HG03571 (cell line): ENCODE data around the gene PRKCZ.
A peak's percentile ranks its signal among the peaks of the same experiment; 100 is the strongest.

Experiments used
- ATAC-seq: cut with Tn5 transposase; IDR thresholded peaks from one replicate; pipeline ENCODE4 v1.9.1; 2021; ENCODE audit not compliant: unreplicated experiment

PRKCZ gene

DNA sequence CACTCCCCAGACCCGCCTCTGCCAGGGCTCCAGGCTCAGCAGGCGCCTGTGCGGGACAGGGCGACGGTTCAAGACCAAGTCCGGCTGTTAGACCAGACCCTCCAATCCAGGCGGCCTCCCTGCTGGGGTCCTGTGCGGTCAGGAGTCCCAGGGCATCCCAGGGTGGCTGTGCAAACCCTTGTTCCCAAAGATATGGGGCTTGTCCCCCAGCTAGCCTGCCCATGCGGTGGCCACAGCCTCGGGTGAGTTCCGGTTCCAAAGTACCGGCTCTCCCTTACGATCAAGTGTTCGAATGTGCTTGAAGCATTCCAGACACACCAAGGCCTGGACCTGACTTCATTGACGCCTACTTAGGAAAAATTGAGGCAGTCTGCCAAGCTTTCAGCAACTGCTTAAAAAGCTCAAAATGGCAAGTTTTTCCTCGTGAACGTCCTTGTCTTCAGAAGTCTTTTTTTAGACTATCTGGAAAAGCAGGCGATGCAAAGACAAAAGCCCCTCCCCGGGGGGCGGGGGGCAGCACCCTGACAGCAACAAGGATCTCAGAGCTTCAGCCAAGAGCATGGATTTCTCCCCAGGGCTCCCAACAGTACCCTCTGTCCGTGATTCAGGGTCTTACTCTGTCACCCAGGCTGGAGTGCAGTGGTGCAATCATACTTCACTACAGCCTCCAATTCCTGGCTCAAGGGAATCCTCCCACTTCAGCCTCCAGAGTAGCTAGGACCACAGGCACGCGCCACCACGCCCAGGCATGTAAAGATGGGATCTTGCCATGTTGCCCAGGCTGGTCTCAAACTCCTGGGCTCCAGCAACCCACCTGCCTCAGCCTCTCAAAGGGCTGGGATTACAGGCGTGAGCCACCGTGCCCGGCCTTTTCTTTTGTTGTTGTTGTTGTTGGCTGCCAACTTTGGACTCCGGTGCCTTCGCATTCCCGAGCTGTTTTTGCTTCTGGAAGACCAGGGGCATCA lies 142.1 kb downstream of the PRKCZ start:
- ATAC-seq = no peak

DNA sequence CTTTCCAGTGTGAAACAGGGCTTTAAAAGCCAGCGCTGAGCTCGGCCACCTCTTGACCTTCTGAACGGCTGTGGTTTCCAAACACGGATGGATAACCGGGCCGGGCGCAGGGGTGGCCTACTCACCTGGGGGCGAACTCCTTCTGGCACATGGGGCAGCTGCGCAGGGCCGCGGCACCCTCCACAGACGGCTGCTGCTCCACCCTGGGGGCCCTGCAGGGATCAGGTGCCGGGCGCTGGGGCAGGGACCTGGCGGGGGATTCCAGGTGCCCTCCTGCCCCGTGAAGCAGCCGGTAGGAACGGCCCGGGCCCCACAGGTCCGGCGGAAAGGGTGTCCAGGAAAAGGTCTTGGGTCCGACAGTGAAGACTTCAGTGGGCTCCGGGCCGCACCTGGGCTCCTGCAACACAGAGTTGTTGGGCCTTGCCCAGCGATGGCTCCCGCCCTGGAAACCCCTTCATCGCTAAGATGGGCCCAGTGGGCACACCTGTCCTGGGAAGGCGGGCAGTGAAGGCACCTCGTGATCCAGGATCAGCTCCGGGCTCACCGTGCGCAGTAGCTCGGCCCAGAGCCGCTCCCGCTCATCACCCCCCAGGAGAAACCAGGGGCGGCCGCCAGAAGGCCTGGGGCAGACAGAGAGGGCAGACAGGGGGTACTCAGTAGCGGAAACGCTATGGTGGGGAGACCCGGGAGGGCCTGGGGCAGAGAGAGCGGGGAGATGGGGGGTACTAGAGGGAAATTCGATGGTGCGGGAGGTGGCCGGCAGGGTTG lies 143.5 kb downstream of the PRKCZ start:
- ATAC-seq = no peak

DNA sequence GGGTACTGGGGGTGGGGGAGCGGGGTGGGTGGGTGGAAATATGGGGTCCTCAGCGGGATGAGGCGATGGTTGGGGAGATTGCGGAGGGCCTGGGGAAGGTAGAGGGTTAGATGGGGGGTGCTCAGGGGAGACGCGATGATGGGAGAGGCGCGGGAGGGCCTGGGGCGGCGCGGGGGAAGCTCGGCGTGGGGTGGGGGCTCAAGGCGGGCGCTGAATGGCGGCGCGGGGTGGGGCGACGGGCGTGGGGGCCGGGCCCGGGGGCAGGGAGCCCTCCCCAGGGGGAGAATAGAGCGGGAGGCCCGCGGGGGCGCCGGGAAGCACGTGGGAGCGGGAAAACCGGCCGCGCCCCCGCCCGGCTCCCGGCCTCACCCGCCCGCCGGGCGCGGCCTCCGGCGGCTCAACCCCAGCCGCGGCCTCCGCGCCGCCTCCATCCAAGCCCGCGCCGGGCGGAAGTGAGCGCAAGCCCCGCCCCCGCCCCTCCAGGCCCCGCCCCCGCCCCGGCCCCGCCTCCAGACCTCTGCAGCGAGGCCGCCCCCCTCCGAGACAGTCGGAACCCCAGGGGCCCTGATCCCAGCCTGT lies 144.2 kb downstream of the PRKCZ start, which contains the start of gene FAAP20:
Gene FAAP20 (minus strand): TSS at position 454 of the 579 bp plus-strand sequence. CDS start 23 bp downstream, at position 431.
- ATAC-seq = peak; percentile 49

DNA sequence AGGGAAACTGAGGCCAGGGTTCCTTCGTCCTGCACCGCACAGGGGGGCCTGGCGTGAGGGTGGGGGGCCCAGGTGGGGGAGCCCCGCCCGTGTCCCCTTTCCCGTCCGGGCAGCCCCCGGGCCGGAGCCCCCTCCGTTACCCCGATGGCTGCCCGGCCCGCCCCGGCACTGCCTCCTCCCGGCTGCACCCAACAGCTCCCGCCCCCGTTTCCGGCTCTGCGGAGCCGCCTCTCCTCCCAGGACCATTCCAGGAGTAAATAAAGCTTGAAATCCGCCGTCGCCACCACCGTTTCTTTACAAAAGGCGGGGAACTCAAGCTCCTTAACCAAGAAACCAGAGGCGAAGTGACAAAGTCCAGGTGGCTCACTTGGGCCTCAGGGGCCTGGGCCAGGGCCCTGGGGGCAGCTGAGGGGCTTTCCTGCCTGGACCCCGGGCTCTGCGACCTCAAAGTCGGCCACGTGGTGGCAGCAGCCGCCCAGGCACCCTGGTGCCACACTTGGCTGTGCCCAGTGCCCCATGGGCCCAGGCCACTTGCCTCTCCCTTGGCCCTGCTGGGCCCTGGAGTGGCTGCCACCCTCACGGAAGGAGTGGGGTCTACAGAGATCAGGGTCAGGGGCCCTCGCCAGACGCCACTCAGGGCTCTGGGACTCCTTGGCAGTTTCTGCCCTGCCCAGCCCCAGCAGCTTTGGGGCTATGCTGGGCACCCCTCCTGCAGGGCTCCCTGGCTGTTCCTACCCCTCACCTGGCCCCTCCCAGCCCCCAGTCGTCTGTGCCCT lies 144.9 kb downstream of the PRKCZ start:
- ATAC-seq = peak; percentile 56

DNA sequence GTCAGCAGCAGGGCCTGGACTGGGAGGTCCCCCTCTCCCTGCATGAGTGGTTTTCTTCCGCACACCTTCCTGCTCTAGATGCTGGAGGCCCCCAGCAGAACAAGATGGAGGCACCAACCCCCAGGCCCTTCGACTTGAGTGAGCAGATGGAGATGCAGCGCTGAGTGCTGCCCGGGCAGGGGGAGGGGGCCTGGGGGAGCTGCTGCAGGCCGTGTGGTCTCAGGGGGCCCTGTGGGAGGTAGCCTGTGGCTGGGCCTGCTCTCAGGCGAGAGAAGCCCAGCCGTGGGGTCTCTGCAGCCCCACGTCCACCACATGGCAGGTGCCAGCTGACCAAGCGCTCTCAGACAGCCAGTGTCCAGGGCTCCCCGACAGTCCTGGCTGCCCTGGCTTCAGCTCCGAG lies 145.6 kb downstream of the PRKCZ start:
- no peak for ATAC-seq

DNA sequence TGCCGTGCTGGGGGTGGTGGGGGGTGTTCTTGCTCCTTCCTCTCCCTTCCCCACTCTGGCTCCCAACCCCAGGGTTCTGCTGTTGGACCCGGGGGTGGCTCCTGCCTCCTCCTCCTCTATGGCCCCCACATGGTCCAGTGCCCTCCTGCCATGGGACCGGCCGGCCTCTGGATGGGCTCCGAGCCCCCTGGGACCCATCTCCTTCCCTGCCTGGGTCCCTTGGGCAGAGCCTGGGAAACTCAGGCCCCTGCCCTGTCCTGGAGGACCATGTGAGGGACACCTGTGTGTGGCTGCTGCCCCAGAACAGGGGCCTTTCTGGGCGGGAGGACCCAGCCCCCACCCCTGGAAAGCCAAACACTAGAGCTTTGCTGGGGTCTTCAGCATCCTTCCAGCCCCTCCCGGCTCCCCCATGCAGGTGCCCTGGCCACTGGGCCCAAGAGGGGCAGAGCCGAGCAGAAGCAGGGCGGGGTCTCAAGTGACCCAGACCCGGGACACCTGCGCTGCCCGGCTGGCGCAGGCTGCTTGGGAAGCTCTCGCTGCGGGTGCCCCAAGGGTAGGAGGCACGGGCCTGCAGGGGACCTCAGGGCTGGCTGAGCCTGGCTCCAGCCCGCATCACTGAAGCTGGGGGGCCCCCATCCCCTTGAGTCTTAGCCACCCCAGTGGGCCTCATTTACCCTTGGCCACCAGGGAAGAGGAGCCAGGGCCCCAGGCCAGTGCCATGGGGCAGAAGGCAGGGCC lies 146.9 kb downstream of the PRKCZ start:
- ATAC-seq = no peak

DNA sequence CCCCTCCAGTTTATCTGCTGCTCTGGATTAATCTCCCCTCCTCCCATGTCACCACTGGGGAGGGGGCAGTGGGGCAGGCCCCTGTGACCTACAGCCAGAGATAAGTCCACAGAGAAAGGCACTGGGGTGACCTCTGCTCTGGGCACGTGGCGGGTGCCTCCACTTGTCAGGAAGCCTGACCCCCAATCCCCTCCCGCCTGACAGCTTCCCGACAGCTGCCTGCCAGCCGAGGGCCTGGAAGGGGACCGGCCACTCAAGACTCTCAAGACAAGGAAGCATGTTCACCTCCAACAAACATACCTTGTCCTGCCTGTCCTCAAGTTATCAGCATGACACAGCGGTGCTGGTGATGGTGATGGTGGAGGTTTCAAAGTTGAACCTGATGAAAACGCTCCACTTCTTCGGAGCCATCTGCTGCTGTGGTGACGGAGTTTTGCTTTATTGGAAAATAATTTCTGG lies 147.5 kb downstream of the PRKCZ start:
- no peak for ATAC-seq

DNA sequence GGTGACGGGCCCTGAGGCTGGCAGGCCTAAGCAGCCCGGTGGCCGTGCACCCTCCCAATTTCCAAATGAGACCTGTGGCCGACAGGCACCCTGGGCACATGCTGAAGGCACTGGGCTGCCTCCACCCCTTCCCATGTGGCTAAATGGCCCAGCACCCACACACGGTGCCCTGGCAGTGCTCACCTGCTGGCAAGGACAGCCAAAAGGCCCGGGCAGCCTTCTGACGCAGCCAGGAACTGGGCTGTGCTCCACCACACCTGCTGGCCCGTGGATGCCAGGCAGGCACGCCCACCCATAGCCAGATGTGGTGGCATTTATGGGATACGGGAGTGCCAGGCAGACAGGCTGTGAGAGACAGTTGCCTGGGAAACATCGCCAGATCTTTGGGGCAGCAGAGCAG lies 148.4 kb downstream of the PRKCZ start:
- no peak for ATAC-seq

DNA sequence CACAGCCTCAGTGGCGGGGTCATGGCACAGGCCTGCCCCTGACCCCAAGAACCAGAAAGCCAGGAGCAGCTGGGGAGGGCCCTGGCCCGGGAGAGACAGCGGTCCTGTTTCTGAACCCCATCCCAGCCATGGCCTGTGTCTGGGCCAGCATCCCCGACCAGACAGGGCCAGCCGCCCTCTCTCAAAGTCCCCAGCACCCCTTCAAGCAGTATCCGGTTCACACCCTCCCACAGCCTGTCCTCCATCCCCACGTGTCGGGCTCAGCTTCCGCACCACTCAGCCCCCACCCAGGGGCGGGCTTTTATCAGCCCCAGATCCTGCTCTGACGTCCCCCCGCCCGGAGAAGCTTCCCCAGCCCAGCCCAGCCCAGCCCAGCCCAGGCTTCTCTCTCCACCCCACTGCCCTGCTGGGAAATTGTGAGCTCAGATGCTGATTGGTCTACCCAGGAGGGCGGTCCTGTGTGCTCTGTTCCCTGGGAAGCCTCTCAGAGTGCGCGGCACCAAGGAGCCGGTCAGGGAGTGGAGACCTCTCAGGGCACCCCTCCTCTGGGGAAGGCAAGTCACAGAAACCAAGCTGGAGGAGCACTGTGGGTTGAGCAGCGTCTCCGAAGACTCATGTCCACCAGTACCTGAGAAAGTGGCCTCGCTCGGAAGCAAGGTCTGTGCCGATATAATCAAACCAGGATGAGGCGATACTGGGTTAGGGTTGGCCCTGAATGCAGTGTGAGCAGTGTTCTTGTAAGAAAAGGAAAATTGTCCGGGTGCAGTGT lies 149.0 kb downstream of the PRKCZ start:
- ATAC-seq = no peak

DNA sequence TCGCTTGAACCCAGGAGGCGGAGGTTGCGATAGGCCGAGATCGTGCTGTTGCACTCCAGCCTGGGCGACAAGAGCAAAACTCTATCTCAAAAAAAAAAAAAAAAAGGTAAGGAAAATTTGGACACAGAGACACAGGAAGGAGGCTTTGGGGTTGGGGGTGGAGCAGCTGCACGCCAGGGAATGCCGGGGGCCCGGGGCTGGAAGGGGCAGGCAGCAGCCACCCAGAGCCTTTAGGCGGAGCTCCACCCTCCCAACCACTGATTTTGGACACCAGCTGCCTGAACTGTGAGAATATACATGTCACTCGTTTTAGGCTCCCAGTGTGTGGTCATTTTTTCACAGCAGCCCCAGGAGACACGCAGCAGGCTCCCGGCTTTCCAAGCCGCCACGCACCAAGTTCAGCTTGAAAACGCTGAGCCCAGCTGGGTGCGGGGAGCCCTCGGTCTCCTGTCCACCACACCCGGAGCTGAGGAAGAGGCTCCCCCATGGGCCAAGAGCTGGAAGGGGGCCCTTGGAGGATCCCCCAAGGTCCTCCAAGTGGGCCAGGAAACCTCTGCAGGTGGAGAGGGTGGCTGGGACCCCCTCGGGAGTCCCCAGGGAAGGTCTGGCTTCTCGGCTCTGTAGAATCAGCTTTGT lies 150.2 kb downstream of the PRKCZ start:
- no peak for ATAC-seq

DNA sequence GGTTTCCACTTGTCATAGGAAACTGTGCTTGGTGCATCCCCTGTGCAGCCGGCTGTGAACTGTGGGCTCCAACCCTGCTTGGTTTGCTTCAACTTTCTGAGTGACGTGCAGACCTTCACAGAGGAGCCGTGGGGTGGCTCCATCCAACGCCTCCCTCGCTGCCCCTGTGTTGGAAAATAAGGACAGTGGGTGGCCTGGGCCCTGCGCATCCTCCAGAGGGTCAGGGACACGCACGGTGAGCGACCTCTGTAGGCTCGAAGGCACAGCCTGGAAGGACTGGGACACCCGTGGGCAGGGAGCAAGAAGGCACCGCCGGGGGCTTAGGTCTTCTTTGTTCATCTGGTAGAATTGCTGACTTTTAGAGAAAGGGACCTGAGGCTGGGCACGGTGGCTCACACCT lies 150.9 kb downstream of the PRKCZ start:
- no peak for ATAC-seq

DNA sequence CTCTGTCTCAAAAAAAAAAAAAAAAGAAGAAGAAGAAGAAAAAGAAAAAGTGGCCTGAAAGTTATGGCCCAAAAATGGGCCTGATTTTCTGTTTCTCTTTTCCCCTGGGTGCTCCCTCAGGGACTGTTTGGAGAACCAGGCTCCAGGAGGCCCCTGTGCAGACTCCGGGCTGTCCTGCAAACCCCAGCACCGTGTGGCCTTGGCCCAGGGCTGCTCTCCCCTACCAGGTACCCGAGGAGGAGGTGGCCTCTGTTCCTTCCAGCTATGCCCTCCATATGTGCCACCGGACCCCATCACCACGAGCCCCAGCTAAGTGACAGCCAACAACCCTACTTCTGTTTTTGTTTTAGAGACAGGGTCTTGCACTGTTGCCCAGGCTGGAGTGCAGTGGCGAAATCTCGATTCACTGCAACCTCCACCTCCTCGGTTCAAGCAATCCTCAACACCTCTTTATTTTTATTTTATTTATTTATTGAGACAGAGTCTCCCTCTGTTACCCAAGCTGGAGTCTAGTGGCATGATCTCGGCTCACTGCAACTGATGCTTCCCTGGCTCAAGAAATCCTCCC lies 151.9 kb downstream of the PRKCZ start:
- no peak for ATAC-seq

DNA sequence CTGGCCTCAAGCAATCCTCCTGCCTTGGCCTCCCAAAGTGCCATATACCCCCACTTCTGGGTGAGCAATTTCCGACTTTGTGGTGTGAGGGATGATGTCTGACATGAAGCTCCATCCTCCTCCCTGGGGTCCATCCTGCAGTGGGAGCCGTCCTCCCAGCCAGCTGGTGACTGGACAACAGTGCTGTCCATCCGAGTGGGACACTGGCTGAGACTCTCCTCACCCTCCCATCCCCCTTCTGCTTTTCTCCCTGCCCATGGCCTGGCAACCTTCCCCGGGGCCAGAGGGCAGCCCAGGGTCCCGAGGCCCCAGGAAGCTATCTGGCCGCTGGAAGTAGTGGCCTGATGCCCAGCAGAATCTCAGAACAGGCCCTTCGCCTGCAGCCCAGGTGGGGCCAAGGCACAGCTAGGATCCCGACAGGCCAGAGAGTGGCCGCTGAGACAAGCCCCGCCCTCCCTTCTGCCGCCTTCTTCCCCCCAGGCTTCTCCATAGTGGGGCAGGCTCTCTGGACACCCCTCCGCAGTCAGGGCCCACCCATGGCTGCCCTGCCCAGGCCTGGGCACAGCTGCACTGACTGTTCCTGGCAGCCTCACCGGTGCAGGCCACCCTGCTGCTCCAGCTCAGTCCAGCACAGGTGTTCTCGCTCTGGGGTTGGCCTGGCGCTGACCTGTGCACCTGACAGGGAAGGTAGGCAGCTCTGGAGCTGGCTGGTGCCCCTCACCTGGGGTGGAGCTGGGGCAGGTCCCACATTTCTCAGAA lies 152.8 kb downstream of the PRKCZ start:
- ATAC-seq = no peak

DNA sequence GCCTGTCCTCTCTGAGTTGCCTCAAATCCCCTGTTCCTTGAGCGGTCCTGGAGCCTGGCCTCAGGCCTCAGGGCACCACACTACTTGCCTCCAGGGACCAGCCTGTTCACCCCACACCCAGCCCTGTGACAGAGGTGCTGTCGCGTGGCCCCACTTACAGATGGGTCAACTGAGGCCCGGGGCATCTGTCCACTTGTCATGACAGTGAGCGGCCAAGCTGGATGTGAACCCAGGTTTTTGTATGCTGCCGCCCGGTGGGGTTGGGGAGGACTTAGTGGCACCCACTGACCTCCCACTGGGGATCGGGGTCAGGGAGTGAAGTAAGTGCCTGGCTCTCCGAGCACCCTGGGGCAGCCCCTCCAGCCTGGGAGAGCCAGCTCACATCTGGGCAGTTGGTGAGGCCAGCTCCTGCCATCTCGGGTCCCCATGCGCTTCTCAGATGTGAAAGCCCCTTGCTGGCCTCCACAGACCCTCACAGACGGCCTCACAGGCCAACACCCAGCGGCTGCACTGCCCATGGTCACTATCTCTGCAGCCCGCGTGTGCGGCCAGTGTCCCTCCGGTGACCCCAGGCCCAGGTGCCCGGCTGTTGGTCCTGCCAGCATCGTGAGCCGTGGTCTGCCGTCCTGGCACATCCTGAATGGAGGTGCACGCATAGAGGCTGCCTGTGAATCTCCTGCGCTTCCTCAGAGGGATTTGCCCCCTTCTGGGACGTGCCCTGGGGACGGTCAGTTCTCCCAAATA lies 153.6 kb downstream of the PRKCZ start:
- ATAC-seq = no peak

DNA sequence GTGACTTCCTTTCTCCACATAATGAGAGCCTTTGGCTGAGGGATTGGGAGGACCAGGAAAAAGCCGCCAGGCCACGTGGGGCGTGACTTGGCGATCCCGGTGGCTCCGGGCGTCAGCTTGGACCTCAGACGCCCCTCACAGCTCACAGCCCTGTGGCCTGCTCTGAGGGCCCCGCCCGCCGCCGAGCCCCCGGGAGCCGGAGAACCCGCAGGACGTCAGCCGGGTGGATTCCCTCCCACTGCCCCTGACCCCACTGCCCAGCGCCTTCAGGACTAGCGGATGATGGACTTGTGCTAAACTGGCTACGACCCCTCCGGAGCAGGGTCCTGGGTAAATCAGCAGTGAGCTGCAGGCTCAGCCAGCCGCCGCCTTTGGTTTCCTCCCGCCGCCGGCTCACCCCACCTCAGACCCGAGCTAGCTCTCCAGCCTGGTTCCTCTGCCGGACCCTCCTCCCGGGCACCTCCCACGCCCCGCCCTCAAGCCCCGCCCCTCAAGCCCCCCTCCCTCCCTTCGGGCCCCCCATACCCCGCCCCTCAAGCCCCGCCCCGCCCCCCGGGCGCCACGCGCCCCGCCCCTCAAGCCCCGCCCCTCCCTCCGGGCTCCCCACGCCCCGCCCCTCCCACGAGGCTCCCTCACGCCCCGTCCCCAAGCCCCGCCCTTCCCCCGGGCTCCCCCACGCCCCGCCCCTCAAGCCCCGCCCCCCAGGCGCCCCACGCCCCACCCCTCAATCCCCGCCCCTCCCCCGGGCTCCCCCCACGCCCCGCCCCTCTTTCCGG lies 154.4 kb downstream of the PRKCZ start:
- no peak for ATAC-seq
